IMR-90 (cell line): Measurements from ENCODE around the gene KCNJ1. TPM values are rescaled to one million over a fixed set of nuclear protein-coding genes. Genes with fewer than 3 reads are reported as not detected.

Experiments
- ATAC-seq: fragments of 200-7000 bp; cut with Tn5 transposase; 2 replicates; pipeline ENCODE4 v1.9.1; 2020; ENCODE audit warnings: low read depth, mild to moderate bottlenecking, moderate library complexity
- BruUV-seq: library from RNA; stranded (reverse); fragments of 400-500 nt; replicated peaks from 2 replicates; lab custom pipeline; 2021; lab: Mats Ljungman, UMichigan
- CTCF ChIA-PET: fragments of 300-600 bp; formaldehyde crosslinking; extraction: SDS; loops from one replicate; lab custom pipeline; 2021; ENCODE audit warnings: antibody characterized with exemption; lab: Yijun Ruan, JAX
- POLR2A ChIA-PET: fragments of 300-600 bp; sonication (Branson Sonifier 250); formaldehyde crosslinking; loops from one replicate; lab custom pipeline; 2022; ENCODE audit warnings: antibody characterized with exemption; ENCODE audit not compliant: unreplicated experiment; lab: Charles Lee
- DNase-seq: peaks from one replicate; pipeline ENCODE4 v3.0.0; 2013
- H2AFZ ChIP-seq: replicated peaks from 2 replicates; pipeline ENCODE3; 2013; ENCODE audit warnings: low read length, mild to moderate bottlenecking; ENCODE audit not compliant: poor library complexity
- H2AK5ac ChIP-seq: 2 replicates; pipeline ENCODE4 v1.6.1; 2013; ENCODE audit warnings: low read depth, low read length, inconsistent platforms
- H2AK9ac ChIP-seq: replicated peaks from 2 replicates; pipeline ENCODE3; 2013; ENCODE audit warnings: mild to moderate bottlenecking, low read depth, low read length, moderate library complexity; ENCODE audit not compliant: poor library complexity
- H2BK120ac ChIP-seq: 2 replicates; pipeline ENCODE4 v1.6.1; 2013; ENCODE audit warnings: low read depth, low read length, inconsistent platforms
- H2BK15ac ChIP-seq: 3 replicates; pipeline ENCODE4 v1.6.1; 2013; ENCODE audit warnings: low read depth, low read length, inconsistent platforms
- H2BK20ac ChIP-seq: 2 replicates; pipeline ENCODE4 v1.6.1; 2013; ENCODE audit warnings: low read depth, mild to moderate bottlenecking, inconsistent platforms, low read length, moderate library complexity
- H2BK5ac ChIP-seq: 2 replicates; pipeline ENCODE4 v1.6.1; 2013; ENCODE audit warnings: mild to moderate bottlenecking, low read depth, low read length, inconsistent platforms; ENCODE audit not compliant: poor library complexity, severe bottlenecking
- H3K14ac ChIP-seq: replicated peaks from 2 replicates; pipeline ENCODE4 v1.6.1; 2013; ENCODE audit warnings: low read depth, low read length, inconsistent platforms
- H3K18ac ChIP-seq: 2 replicates; pipeline ENCODE4 v1.6.1; 2013; ENCODE audit warnings: low read depth, low read length, control low read depth
- H3K23ac ChIP-seq: 2 replicates; pipeline ENCODE4 v1.6.1; 2013; ENCODE audit warnings: low read depth, low read length, inconsistent platforms
- H3K27ac ChIP-seq: 2 replicates; pipeline ENCODE4 v1.5.1; 2013; ENCODE audit warnings: mild to moderate bottlenecking, control low read depth, low read length; ENCODE audit not compliant: insufficient read depth
- H3K27me3 ChIP-seq: 2 replicates; pipeline ENCODE4 v1.6.1; 2013; ENCODE audit warnings: low read length; ENCODE audit not compliant: control insufficient read depth, insufficient read depth
- H3K36me3 ChIP-seq: 2 replicates; pipeline ENCODE4 v1.6.1; 2013; ENCODE audit warnings: low read length, mixed read lengths; ENCODE audit not compliant: control insufficient read depth, insufficient read depth
- H3K4ac ChIP-seq: 2 replicates; pipeline ENCODE4 v1.6.1; 2013; ENCODE audit warnings: low read depth, low read length, inconsistent platforms
- H3K4me1 ChIP-seq: 2 replicates; pipeline ENCODE4 v1.6.1; 2013; ENCODE audit warnings: low read length, mixed read lengths; ENCODE audit not compliant: control insufficient read depth, insufficient read depth
- H3K4me2 ChIP-seq: 2 replicates; pipeline ENCODE4 v1.6.1; 2013; ENCODE audit warnings: low read depth, mild to moderate bottlenecking, control low read depth, low read length, moderate library complexity
- H3K4me3 ChIP-seq: 2 replicates; pipeline ENCODE4 v1.5.1; 2013; ENCODE audit warnings: low read depth, mild to moderate bottlenecking, control low read depth, low read length, moderate library complexity; ENCODE audit not compliant: insufficient read depth
- H3K56ac ChIP-seq: 2 replicates; pipeline ENCODE4 v1.6.1; 2013; ENCODE audit warnings: low read length, inconsistent platforms; ENCODE audit not compliant: insufficient read depth; ENCODE audit errors: extremely low read depth
- H3K79me1 ChIP-seq, 2 experiments: 2 replicates each; pipeline ENCODE4 v1.6.1; 2013; ENCODE audit warnings: low read length in 2 of 2, inconsistent platforms in 1 of 2, low read depth in 1 of 2
- H3K9ac ChIP-seq: 2 replicates; pipeline ENCODE4 v1.6.1; 2013; ENCODE audit warnings: low read depth, low read length, control low read depth
- H3K9me1 ChIP-seq: 2 replicates; pipeline ENCODE4 v1.6.1; 2013; ENCODE audit warnings: low read length, inconsistent platforms; ENCODE audit not compliant: insufficient read depth
- H3K9me3 ChIP-seq: 2 replicates; pipeline ENCODE4 v1.6.1; 2013; ENCODE audit warnings: low read length; ENCODE audit not compliant: control insufficient read depth, insufficient read depth
- H4K20me1 ChIP-seq: 2 replicates; pipeline ENCODE4 v1.6.1; 2013; ENCODE audit warnings: low read length, inconsistent platforms; ENCODE audit not compliant: insufficient read depth
- H4K5ac ChIP-seq: 2 replicates; pipeline ENCODE4 v1.6.1; 2013; ENCODE audit warnings: mild to moderate bottlenecking, low read depth, low read length, control low read depth
- H4K8ac ChIP-seq, 2 experiments: 2 replicates each; pipeline ENCODE4 v1.6.1; 2013; ENCODE audit warnings: low read depth in 2 of 2, low read length in 2 of 2, control low read depth in 1 of 2, inconsistent platforms in 1 of 2
- H4K91ac ChIP-seq: 2 replicates; pipeline ENCODE4 v1.6.1; 2013; ENCODE audit warnings: low read depth, low read length, inconsistent platforms; ENCODE audit not compliant: insufficient read depth
- BHLHE40 ChIP-seq: fragments of 150-350 bp; IDR thresholded peaks from 2 replicates; pipeline ENCODE4 v1.6.1; 2016; ENCODE audit warnings: mild to moderate bottlenecking, low read depth, low read length
- CHD1 ChIP-seq: IDR thresholded peaks from 2 replicates; pipeline ENCODE4 v1.6.1; 2012; ENCODE audit warnings: low read depth, low read length, improper control_type of control experiment
- FOS ChIP-seq: fragments of 150-350 bp; IDR thresholded peaks from 2 replicates; pipeline ENCODE4 v1.6.1; 2016; ENCODE audit warnings: low read depth, low read length
- MXI1 ChIP-seq: IDR thresholded peaks from 2 replicates; pipeline ENCODE4 v1.6.1; 2012; ENCODE audit warnings: low read depth, mild to moderate bottlenecking, low read length, moderate library complexity, borderline replicate concordance
- RCOR1 ChIP-seq: IDR thresholded peaks from 2 replicates; pipeline ENCODE4 v1.6.1; 2012; ENCODE audit warnings: mild to moderate bottlenecking, low read length, improper control_type of control experiment; ENCODE audit not compliant: insufficient replicate concordance
- RFX5 ChIP-seq: IDR thresholded peaks from 2 replicates; pipeline ENCODE4 v1.8.0; 2012; ENCODE audit warnings: low read depth, mild to moderate bottlenecking, low read length, moderate library complexity
- WGBS, 2 experiments: methylation state at CpG; one replicate each; pipeline versions ENCODE4 v1.1.5 to v1.1.7; 2013; ENCODE audit warnings: missing lambda C conversion rate in 2 of 2; ENCODE audit not compliant: insufficient read length in 1 of 2; ENCODE audit errors: extremely low coverage in 2 of 2; 5-methylcytosine and 5-hydroxymethylcytosine counted together
- dilution Hi-C: fragments of 300-500 bp; cut with HindIII; formaldehyde crosslinking; loops from one replicate; pipeline ENCODE4 v1.14.3; 2018; ENCODE audit warnings: low sequenced_read_pairs; ENCODE audit not compliant: unreplicated experiment
- in situ Hi-C: fragments of 300-500 bp; cut with MboI; formaldehyde crosslinking; loops from 3 replicates; pipeline ENCODE4 v1.14.3; 2019; ENCODE audit warnings: low sequenced_read_pairs, inconsistent platforms, mixed read lengths
- intact Hi-C: fragments of 100-400 bp; cut with micrococcal nuclease; formaldehyde crosslinking; loops from 2 replicates; pipeline ENCODE4 v1.10.0; 2022
- polyA plus RNA-seq, 3 experiments: library from polyadenylated mRNA; depleted of rRNA; stranded (reverse); fragments of >200 nt; gene quantifications; 2 replicates each; pipeline ENCODE4 v1.2.3, GENCODE V29; 2012; ENCODE audit warnings: low replicate concordance in 1 of 3
- total RNA-seq: library from RNA; depleted of rRNA; stranded (reverse); fragments of >200 nt; gene quantifications from 2 replicates; pipeline ENCODE4 v1.2.3, GENCODE V29; 2012
- TF ChIP-seq, protein P1 (sequence below): fragments of 150-350 bp; IDR thresholded peaks from 2 replicates; pipeline ENCODE4 v1.6.1; 2016; ENCODE audit warnings: low read depth, mild to moderate bottlenecking, low read length, moderate library complexity, borderline replicate concordance
- TF ChIP-seq, protein P2 (sequence below): fragments of 150-350 bp; IDR thresholded peaks from 2 replicates; pipeline ENCODE4 v1.6.1; 2017; ENCODE audit warnings: mild to moderate bottlenecking, antibody characterized with exemption, low read length, low read depth
- TF ChIP-seq, protein P3 (sequence below): conservative IDR thresholded peaks from 2 replicates; pipeline ENCODE4 v1.5.1; 2012; ENCODE audit warnings: mild to moderate bottlenecking, low read depth, low read length, improper control_type of control experiment

The KCNJ1 gene
- total and polyA plus RNA-seq, 2 of the 4 experiments (the other 2 are of a cell fraction), result not detected

DNA sequence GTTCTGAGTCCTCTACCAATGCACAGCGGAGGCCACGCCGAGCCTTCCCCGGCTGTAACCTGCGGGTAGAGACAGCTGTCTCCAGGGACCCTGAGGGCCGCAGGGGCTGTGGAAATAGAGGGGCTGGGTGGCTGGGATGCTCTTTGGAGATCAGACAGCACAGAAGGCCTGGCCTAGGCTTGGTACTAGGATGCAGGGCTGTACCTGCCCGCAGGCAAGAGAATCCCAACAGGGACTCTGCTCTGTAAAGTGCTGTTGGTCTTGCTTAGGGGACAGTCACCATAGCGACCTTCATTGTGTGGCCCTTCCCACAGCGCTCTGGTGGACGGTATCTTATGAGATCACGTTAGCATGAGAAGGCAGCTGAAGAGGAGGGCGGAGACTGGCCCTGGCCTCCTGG, 12.7 kb upstream of the KCNJ1 start:
- dilution Hi-C loops (no loop called here), in situ Hi-C loops (no loop called here), intact Hi-C loops (no loop called here)
- no peak overlapping the region for H3K56ac ChIP-seq
- no peak overlapping the region for H4K5ac ChIP-seq
- BruUV-seq, result no TSS peak
- no peak overlapping the region for H4K8ac ChIP-seq
- H3K4me1 ChIP-seq, result no peaks in the 10 kb centered on the region
- no peak overlapping the region for H3K9ac ChIP-seq
- H3K4me2 ChIP-seq, result no peak overlapping the region
- CTCF ChIA-PET, result no interaction called here
- H3K27me3 ChIP-seq, result peaks cover 72% of the 10 kb centered on the region
- H3K9me1 ChIP-seq, result no peaks in the 10 kb centered on the region
- no peaks in the 10 kb centered on the region for H3K79me1 ChIP-seq
- ATAC-seq (no peak), DNase-seq (no peak)
- H4K20me1 ChIP-seq, result no peaks in the 10 kb centered on the region
- H3K27ac ChIP-seq, result no peak overlapping the region
- no peak overlapping the region for H2BK5ac ChIP-seq
- no peaks in the 10 kb centered on the region for H3K36me3 ChIP-seq
- no peaks in the 10 kb centered on the region for H3K9me3 ChIP-seq
- H2BK20ac ChIP-seq, result no peak overlapping the region
- TF ChIP-seq BHLHE40, result no peak
- no peak for TF ChIP-seq CHD1
- TF ChIP-seq, protein P1, sequence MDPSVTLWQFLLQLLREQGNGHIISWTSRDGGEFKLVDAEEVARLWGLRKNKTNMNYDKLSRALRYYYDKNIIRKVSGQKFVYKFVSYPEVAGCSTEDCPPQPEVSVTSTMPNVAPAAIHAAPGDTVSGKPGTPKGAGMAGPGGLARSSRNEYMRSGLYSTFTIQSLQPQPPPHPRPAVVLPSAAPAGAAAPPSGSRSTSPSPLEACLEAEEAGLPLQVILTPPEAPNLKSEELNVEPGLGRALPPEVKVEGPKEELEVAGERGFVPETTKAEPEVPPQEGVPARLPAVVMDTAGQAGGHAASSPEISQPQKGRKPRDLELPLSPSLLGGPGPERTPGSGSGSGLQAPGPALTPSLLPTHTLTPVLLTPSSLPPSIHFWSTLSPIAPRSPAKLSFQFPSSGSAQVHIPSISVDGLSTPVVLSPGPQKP, result no peak
- TF ChIP-seq RCOR1, result no peak
- no peak for TF ChIP-seq MXI1
- no peak for TF ChIP-seq FOS
- TF ChIP-seq, protein P2, sequence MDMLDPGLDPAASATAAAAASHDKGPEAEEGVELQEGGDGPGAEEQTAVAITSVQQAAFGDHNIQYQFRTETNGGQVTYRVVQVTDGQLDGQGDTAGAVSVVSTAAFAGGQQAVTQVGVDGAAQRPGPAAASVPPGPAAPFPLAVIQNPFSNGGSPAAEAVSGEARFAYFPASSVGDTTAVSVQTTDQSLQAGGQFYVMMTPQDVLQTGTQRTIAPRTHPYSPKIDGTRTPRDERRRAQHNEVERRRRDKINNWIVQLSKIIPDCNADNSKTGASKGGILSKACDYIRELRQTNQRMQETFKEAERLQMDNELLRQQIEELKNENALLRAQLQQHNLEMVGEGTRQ, result no peak
- TF ChIP-seq, protein P3, sequence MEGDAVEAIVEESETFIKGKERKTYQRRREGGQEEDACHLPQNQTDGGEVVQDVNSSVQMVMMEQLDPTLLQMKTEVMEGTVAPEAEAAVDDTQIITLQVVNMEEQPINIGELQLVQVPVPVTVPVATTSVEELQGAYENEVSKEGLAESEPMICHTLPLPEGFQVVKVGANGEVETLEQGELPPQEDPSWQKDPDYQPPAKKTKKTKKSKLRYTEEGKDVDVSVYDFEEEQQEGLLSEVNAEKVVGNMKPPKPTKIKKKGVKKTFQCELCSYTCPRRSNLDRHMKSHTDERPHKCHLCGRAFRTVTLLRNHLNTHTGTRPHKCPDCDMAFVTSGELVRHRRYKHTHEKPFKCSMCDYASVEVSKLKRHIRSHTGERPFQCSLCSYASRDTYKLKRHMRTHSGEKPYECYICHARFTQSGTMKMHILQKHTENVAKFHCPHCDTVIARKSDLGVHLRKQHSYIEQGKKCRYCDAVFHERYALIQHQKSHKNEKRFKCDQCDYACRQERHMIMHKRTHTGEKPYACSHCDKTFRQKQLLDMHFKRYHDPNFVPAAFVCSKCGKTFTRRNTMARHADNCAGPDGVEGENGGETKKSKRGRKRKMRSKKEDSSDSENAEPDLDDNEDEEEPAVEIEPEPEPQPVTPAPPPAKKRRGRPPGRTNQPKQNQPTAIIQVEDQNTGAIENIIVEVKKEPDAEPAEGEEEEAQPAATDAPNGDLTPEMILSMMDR, result no peak
- no peak for TF ChIP-seq RFX5
- no peak overlapping the region for H4K91ac ChIP-seq
- H2BK120ac ChIP-seq, result no peak overlapping the region
- H2BK15ac ChIP-seq, result no peak overlapping the region
- H3K4ac ChIP-seq, result no peak overlapping the region
- H2AK5ac ChIP-seq, result no peak overlapping the region
- H3K23ac ChIP-seq, result no peak overlapping the region
- 68% methylated on average over 5 of the region's 12 CpGs; no CpG with 5 or more reads in 1 of the 2 experiments for WGBS, 2 experiments
- H2AK9ac ChIP-seq, result no peak overlapping the region
- POLR2A ChIA-PET, result no interaction called here
- no peak overlapping the region for H3K4me3 ChIP-seq
- H2AFZ ChIP-seq, result no peak overlapping the region
- no peak overlapping the region for H3K18ac ChIP-seq
- no peak overlapping the region for H3K14ac ChIP-seq
